Stimulated activated naive CD4-positive, alpha-beta T cell treated with Interleukin-2 at 50 U/mL for 16 hours (primary cell): ENCODE results near the gene TRIM33.
"Not testable (repeated sequence)": the region's sequence is repeated elsewhere in the genome, so short reads cannot be mapped to it uniquely, and the experiment has no call there.

Experiments used
- DNase-seq: peaks from one replicate; lab custom pipeline; 2025; lab: John Stamatoyannopoulos, UW

TRIM33 gene

GRCh38 chr1:114418948-114419347 lies 92.1 kb downstream of the TRIM33 start:
- not testable (repeated sequence) for DNase-seq

DNA sequence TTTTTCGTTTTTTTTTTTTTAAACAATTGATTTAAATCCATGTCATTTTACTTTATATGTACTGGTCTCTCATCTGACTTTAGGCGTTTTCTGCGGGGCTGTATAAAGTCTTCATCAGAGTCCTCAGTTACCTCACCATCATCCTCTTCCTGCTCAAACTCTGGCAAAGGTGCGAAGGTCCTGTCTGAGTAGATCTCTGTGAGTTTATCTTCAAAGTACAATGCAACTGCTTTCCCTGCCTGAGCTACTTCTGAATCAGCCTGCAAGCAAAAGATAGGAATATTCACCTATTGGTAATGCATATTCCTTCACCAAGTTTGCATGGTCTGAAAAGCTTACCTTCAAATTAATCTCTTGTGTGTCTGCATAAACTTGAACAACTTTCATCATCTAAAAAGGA lies 113.4 kb downstream of the TRIM33 start:
- DNase-seq = no peak

DNA sequence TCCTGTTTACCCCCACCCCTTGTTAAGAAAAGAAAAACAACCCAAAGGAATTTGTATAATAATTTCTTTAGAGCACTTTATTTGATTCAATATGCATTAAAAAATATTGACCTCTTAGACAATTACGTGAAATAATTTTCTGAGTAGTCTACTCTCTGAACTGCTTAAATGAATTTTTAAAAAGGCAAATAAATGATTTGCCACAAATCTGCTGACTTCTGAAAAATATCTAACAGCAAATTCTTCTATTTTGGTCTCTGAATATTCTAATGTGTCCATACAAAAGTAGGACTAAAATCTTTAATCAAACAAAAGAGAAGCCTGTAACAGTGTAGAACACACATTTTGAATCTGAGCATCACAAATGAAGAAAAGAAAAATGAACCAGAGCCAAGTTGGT lies 115.1 kb downstream of the TRIM33 start:
- no peak for DNase-seq

- DNase-seq = no peak
Observed at GRCh38 chr1:114390960-114391359, 120.0 kb downstream of the TRIM33 start.

DNA sequence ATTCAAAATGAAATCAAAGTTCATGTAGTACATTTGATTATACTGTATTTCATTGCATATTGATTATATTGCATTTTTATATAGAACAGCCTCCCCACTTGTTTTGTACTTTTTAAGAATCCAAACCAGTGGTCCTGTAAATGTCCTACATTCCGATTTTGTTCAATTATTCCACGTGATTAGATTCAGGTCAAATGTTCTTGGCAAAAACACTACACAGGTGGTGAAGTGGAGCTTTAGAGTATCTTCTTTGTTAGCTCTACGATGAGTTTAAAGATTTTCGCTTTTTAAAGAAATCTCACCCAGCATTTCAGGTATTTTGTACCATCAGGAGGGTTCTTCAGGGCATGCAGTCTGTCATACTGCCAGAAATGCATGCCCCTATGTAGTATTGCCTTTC lies 120.6 kb downstream of the TRIM33 start:
- DNase-seq = no peak

DNA sequence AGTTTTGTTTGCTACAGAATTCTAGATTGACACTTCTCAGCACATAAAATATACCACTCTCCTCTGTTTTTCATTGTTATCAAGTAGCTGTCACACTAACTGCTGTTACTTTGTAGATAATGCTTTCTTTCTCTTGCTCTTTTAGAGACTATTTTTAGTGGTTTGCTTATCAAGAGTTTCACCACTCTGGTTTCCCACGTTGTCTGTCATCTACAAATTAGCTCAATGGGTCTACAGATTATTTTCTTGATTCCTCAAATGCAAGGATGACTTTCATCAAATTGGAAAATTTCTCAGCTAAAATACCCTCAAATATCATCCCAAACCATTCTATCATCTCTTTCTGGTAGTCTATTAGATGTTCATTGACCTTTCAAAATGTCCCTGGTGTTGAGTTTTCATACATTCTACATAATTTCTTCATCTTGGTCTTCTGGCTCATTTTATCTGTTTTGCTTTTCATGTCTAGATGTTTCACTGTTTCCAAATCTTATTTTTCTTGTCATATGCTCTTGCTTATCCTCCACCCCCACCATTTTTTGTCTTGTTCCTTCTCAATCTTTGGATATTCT lies 122.5 kb downstream of the TRIM33 start:
- no peak for DNase-seq

GRCh38 chr1:114387585-114387984 lies 123.4 kb downstream of the TRIM33 start:
- DNase-seq = not testable (repeated sequence)

DNA sequence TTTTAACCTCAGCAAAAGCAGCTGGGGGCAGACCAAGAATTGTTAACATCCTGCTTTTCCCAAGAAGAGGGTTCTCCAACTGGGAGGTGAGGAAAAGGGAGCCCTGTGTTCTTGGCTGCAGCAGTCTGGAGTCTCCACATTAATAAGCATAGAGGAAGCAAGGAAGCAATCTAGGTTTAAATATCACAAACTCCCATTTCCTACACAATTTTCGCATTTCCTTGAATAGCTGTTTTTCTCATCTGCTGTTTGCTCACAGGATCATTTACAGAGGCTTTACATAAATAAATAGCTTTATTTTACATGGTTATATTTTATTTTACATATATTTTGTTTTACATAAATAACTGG lies 124.0 kb downstream of the TRIM33 start:
- no peak for DNase-seq

DNA sequence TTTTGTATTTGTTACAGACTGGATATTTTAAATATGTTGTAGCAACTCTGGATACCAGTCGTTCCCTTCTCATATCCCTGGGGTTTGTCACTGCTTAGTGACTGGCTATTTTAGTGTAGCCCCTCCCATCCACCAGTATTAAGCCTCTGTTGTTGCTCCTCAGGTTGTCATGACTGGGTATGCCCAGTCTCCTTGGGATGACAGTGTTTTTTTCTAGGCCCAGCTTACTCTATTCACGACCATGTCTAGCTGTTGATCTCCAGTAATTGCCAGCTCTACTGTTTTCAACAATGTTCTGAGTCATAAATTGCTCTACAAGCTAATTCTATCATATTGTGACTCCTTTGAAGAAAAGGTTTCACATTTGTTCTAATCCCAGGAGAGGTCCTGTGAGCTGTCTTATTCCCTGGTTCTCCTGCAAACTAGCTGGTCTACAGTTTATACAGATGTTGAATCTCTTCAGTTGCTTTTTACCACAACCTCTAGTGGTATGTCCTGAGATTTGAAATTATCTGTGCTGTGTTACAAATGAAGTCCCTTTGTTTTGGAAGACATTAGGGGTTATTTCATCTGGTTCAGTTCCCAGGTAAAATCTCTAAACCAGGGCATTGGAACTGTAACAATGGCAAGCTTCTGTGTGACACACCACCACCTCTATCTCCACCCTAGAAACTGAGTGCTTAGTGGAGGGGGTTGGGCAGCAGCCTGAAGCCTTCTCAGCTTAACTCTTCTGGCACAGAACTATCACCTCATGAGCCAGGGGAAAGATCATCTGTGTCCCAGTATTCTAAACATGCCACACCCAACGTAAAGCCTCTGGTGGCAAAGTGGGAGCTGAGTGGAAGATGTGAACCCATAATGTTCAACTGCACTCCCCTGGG lies 124.6 kb downstream of the TRIM33 start:
- DNase-seq = no peak

DNA sequence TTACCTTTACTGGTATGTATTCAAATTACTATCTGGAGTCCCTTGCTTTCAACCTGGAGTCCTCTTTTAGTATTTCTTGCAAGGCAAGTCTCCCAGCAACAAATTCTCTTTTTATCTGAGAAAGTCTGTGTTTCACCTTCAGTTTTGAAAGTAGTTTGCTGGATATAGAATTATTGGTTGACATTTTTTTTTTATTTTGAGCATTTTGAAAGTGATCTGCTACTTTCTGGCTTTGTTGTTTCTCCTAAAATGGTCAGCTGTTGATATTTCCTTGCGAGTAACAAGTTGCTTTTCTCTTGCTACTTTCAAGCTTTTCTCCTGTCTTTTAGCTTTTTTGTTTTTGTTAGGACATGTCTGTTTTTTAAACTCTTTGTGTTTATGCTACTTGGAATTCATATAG lies 126.1 kb downstream of the TRIM33 start:
- no peak for DNase-seq

DNA sequence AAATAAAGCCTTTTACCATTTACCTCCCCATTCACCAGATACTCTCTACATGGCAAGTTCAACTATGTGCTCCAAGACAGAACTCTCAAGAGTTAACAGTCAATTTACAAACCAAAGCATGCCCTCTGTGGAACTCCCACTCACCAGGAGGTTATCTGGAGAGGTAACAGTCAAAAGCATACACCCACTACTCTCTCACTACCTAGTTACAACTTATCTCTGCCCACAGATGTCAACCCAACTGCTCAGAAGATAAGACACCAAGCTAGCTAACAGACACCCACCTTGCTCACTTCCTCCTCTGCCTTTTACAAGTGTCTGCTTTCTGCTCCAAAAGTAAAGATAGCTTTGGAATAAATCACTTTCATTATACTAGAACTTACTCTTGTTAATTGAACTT lies 131.0 kb downstream of the TRIM33 start:
- DNase-seq = no peak

- no peak for DNase-seq
Observed at GRCh38 chr1:114379358-114379757, 131.6 kb downstream of the TRIM33 start.

GRCh38 chr1:114377356-114377755 lies 133.6 kb downstream of the TRIM33 start:
- DNase-seq = no peak

DNA sequence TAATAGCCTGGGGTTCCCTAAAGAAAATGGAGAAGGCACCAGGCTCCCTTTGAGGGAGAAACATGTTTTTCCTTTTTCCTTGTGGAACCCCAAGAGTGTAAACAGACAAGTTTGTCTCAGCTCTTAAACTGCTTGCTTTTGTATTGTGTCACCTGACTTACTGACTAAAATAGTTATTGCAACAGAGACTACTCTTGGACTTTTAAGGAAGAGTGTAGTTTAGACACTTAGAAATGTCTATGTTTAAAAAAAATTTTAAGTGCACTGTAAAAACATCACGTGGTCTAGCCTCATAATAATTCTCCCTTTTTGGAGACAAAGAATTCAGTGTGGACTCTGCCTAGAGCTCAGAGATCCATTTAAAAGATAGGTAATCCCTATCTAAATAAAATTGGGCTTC lies 141.1 kb downstream of the TRIM33 start:
- DNase-seq = no peak

GRCh38 chr1:114369266-114369919 lies 141.6 kb downstream of the TRIM33 start:
- not testable (repeated sequence) for DNase-seq

- no peak for DNase-seq
Observed at GRCh38 chr1:114368560-114369255, 142.3 kb downstream of the TRIM33 start.

GRCh38 chr1:114367810-114368209 lies 143.2 kb downstream of the TRIM33 start:
- no peak for DNase-seq

DNA sequence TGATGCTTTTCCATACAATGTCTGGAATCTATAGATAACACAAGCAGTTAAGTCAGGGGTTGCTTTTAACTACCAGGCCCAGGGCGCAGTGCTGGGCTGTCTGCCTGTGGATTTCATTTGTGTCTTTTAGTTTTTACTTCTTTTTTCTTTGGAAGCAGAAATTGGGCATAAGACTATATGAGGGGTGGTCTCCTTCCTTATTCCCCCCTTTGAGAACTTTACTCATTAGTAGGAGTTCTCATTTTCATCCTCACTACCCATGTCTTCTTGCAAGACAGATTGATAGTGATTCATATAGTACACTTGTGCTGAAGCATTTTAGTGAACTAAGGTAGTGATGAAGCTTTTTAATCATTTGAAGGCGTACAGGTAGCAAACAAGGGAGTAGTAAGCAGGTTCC lies 147.8 kb downstream of the TRIM33 start:
- not testable (repeated sequence) for DNase-seq

GRCh38 chr1:114359791-114360190 lies 151.2 kb downstream of the TRIM33 start:
- DNase-seq = no peak

- DNase-seq = no peak
Observed at GRCh38 chr1:114355240-114355639, 155.8 kb downstream of the TRIM33 start.

DNA sequence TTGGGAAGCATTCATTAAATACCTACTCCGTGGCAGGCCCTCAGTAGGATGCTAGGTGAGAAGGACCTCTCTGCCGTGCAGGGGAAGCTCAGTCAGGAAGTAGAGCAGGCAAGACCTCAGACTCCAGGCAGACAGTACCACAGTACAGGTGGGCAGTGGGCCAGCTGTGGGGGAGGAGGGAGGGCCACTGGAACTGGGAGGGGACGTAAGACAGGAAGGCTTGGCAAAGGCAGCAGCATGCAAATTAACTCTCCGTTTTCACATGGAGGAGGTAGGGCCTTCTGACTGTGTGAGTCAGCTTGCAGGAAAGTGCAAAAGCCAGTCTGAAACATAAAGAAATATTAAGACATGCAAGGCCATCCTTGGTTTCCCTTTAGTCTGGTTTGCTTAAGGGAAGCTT lies 157.7 kb downstream of the TRIM33 start:
- no peak for DNase-seq

DNA sequence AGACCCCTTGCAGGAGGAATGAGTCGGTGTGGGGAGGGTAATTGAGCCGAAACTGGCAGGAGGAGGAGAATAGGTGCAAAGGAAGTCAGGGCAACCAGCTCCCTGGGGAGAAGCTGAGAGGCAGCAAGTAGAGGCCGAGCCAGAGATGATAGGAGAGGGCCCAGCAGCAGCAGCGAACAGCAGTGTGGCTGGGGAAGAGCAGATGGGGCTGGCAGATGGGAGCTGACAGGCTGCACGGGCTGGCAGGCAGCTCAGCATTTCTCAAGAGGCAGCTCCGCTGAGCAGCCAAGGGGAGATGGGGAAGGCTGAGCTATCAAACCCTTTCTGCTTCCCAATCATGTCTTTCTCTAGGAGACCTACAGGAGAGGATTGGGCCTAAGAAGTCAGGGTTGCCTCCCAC lies 158.2 kb downstream of the TRIM33 start:
- no peak for DNase-seq
